ENCODE results near the gene EIF5A. TPM values are rescaled to one million over a fixed set of nuclear protein-coding genes. Genes with fewer than 3 reads are reported as not detected.
A peak's percentile ranks its signal among the peaks of the same experiment; 100 is the strongest.

The EIF5A gene
- 123 TPM for total RNA-seq
- 348 TPM for polyA plus RNA-seq

- Histone ChIP-seq H3K4me3 (ENCODE audit: low read depth, low read length) (peak within 1 kb of the TSS; percentile 93), H3K27ac (ENCODE audit: low read depth) (peak within 1 kb of the TSS; percentile 98), H3K4me1 (ENCODE audit: insufficient read depth) (no peaks in the 10 kb centered on the region), H3K36me3 (ENCODE audit: insufficient read depth) (peaks cover 6% of the 10 kb centered on the region)
- DNase-seq (ENCODE audit: extremely low spot score), result peak; percentile 100
- WGBS, result under 1% methylated on average over 64 of the region's 64 CpGs
Measured at GRCh38 chr17:7306911-7307685, at the start of gene EIF5A. Gene EIF5A, plus strand, starts transcription at chr17:7307628. Its CDS starts 2,008 bp downstream, at chr17:7309636.

GRCh38 chr17:7258731-7259554 is 48.5 kb upstream of the EIF5A start:
- no peak overlapping the region for H3K4me3 ChIP-seq (ENCODE audit: low read depth, low read length)
- no peak overlapping the region for H3K27ac ChIP-seq (ENCODE audit: low read depth)
- 84% methylated on average over 7 of the region's 7 CpGs for WGBS
- H3K36me3 ChIP-seq (ENCODE audit: insufficient read depth), result no peaks in the 10 kb centered on the region
- DNase-seq (ENCODE audit: extremely low spot score), result no peak
- no peaks in the 10 kb centered on the region for H3K4me1 ChIP-seq (ENCODE audit: insufficient read depth)

GRCh38 chr17:7259555-7259889 is 47.9 kb upstream of the EIF5A start:
- Histone ChIP-seq H3K4me3 (ENCODE audit: low read depth, low read length) (no peak overlapping the region), H3K4me1 (ENCODE audit: insufficient read depth) (no peaks in the 10 kb centered on the region), H3K36me3 (ENCODE audit: insufficient read depth) (no peaks in the 10 kb centered on the region), H3K27ac (ENCODE audit: low read depth) (no peak overlapping the region)
- 95% methylated on average over 6 of the region's 6 CpGs for WGBS
- no peak for DNase-seq (ENCODE audit: extremely low spot score)

- Histone ChIP-seq H3K27ac (ENCODE audit: low read depth) (no peak overlapping the region), H3K36me3 (ENCODE audit: insufficient read depth) (no peaks in the 10 kb centered on the region), H3K4me1 (ENCODE audit: insufficient read depth) (no peaks in the 10 kb centered on the region), H3K4me3 (ENCODE audit: low read depth, low read length) (no peak overlapping the region)
- 78% methylated on average over 4 of the region's 4 CpGs for WGBS
- no peak for DNase-seq (ENCODE audit: extremely low spot score)
Measured at GRCh38 chr17:7260151-7260550, 47.3 kb upstream of the EIF5A start.

- H3K27ac ChIP-seq (ENCODE audit: low read depth), result peak overlapping the region; percentile 72
- H3K4me3 ChIP-seq (ENCODE audit: low read depth, low read length), result peak overlapping the region; percentile 48
- DNase-seq (ENCODE audit: extremely low spot score), result no peak
- no peaks in the 10 kb centered on the region for H3K4me1 ChIP-seq (ENCODE audit: insufficient read depth)
- 5% methylated on average over 54 of the region's 54 CpGs for WGBS
- H3K36me3 ChIP-seq (ENCODE audit: insufficient read depth), result no peaks in the 10 kb centered on the region
Measured at GRCh38 chr17:7260651-7261378, 46.6 kb upstream of the EIF5A start.

- Histone ChIP-seq H3K4me3 (ENCODE audit: low read depth, low read length) (peak overlapping the region; percentile 48), H3K27ac (ENCODE audit: low read depth) (peak overlapping the region; percentile 72), H3K4me1 (ENCODE audit: insufficient read depth) (no peaks in the 10 kb centered on the region), H3K36me3 (ENCODE audit: insufficient read depth) (no peaks in the 10 kb centered on the region)
- WGBS, result 4% methylated on average over 71 of the region's 71 CpGs
- no peak for DNase-seq (ENCODE audit: extremely low spot score)
Measured at GRCh38 chr17:7261379-7262191, 45.8 kb upstream of the EIF5A start.

GRCh38 chr17:7262192-7262934 is 45.1 kb upstream of the EIF5A start, which contains the start of gene CLDN7:
Gene CLDN7, minus strand, starts transcription at chr17:7262478. Its CDS starts 435 bp downstream, at chr17:7262043.
- Histone ChIP-seq H3K36me3 (ENCODE audit: insufficient read depth) (no peaks in the 10 kb centered on the region), H3K4me3 (ENCODE audit: low read depth, low read length) (peak within 1 kb of the TSS; percentile 48), H3K27ac (ENCODE audit: low read depth) (peak within 1 kb of the TSS; percentile 72), H3K4me1 (ENCODE audit: insufficient read depth) (no peaks in the 10 kb centered on the region)
- WGBS, result 4% methylated on average over 64 of the region's 64 CpGs
- DNase-seq (ENCODE audit: extremely low spot score), result no peak

- H3K36me3 ChIP-seq (ENCODE audit: insufficient read depth), result no peaks in the 10 kb centered on the region
- H3K4me1 ChIP-seq (ENCODE audit: insufficient read depth), result no peaks in the 10 kb centered on the region
- WGBS, result 8% methylated on average over 26 of the region's 26 CpGs
- peak overlapping the region; percentile 57 for H3K27ac ChIP-seq (ENCODE audit: low read depth)
- H3K4me3 ChIP-seq (ENCODE audit: low read depth, low read length), result peak overlapping the region; percentile 10
- DNase-seq (ENCODE audit: extremely low spot score), result no peak
Measured at GRCh38 chr17:7262935-7263800, 44.3 kb upstream of the EIF5A start.

- no peak for DNase-seq (ENCODE audit: extremely low spot score)
- H3K4me3 ChIP-seq (ENCODE audit: low read depth, low read length), result no peak overlapping the region
- 47% methylated on average over 4 of the region's 4 CpGs for WGBS
- no peak overlapping the region for H3K27ac ChIP-seq (ENCODE audit: low read depth)
- no peaks in the 10 kb centered on the region for H3K4me1 ChIP-seq (ENCODE audit: insufficient read depth)
- no peaks in the 10 kb centered on the region for H3K36me3 ChIP-seq (ENCODE audit: insufficient read depth)
Measured at GRCh38 chr17:7263801-7264078, 43.7 kb upstream of the EIF5A start.

GRCh38 chr17:7266784-7267183 is 40.6 kb upstream of the EIF5A start:
- WGBS, result 35% methylated on average over 1 of the region's 1 CpG
- no peaks in the 10 kb centered on the region for H3K4me1 ChIP-seq (ENCODE audit: insufficient read depth)
- no peak for DNase-seq (ENCODE audit: extremely low spot score)

GRCh38 chr17:7279448-7279847 is 28.0 kb upstream of the EIF5A start:
- no peak overlapping the region for H3K4me3 ChIP-seq (ENCODE audit: low read depth, low read length)
- 81% methylated on average over 8 of the region's 8 CpGs for WGBS
- no peaks in the 10 kb centered on the region for H3K4me1 ChIP-seq (ENCODE audit: insufficient read depth)
- no peak overlapping the region for H3K27ac ChIP-seq (ENCODE audit: low read depth)
- no peaks in the 10 kb centered on the region for H3K36me3 ChIP-seq (ENCODE audit: insufficient read depth)
- no peak for DNase-seq (ENCODE audit: extremely low spot score)

More at GRCh38 chr17:7266784-7267183, 40.6 kb upstream of the EIF5A start:
- Histone ChIP-seq H3K4me3 (ENCODE audit: low read depth, low read length) (no peak overlapping the region), H3K27ac (ENCODE audit: low read depth) (no peak overlapping the region), H3K36me3 (ENCODE audit: insufficient read depth) (no peaks in the 10 kb centered on the region)
